ENCODE data around the gene CYBRD1.

DNA sequence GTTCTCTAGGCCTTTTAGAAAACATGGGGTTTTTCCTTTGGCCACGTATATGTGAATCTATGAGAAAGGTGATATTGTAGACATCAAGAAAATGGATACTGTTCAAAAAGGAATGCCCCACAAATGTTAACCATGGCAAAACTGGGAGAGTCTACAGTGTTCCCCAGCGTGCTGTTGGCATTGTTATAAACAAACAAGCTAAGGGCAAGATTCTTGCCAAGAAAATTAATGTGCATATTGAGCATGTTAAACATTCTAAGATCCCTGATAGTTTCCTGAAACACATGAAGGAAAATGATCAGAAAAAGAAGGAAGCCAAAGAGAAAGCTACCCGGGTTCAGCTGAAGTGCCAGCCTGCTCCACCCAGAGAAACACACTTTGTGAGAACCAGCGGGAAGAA lies 64.9 kb downstream of the CYBRD1 start:
- TF ChIP-seq ESRRG (CRISPR knock-in tag; IDR thresholded peaks at IDR 0.05) = no peak
- TF ChIP-seq ZNF70 (CRISPR knock-in tag; IDR thresholded peaks at IDR 0.05) = no peak
- no peak for TF ChIP-seq ZNF565 (CRISPR knock-in tag; conservative IDR thresholded peaks at IDR 0.05; ENCODE audit: low read depth)
- TF ChIP-seq, protein P1, sequence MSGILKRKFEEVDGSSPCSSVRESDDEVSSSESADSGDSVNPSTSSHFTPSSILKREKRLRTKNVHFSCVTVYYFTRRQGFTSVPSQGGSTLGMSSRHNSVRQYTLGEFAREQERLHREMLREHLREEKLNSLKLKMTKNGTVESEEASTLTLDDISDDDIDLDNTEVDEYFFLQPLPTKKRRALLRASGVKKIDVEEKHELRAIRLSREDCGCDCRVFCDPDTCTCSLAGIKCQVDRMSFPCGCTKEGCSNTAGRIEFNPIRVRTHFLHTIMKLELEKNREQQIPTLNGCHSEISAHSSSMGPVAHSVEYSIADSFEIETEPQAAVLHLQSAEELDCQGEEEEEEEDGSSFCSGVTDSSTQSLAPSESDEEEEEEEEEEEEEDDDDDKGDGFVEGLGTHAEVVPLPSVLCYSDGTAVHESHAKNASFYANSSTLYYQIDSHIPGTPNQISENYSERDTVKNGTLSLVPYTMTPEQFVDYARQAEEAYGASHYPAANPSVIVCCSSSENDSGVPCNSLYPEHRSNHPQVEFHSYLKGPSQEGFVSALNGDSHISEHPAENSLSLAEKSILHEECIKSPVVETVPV (CRISPR knock-in tag; IDR thresholded peaks at IDR 0.05) = no peak
- TF ChIP-seq, protein P2, sequence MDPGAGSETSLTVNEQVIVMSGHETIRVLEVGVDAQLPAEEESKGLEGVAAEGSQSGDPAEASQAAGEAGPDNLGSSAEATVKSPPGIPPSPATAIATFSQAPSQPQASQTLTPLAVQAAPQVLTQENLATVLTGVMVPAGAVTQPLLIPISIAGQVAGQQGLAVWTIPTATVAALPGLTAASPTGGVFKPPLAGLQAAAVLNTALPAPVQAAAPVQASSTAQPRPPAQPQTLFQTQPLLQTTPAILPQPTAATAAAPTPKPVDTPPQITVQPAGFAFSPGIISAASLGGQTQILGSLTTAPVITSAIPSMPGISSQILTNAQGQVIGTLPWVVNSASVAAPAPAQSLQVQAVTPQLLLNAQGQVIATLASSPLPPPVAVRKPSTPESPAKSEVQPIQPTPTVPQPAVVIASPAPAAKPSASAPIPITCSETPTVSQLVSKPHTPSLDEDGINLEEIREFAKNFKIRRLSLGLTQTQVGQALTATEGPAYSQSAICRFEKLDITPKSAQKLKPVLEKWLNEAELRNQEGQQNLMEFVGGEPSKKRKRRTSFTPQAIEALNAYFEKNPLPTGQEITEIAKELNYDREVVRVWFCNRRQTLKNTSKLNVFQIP (CRISPR knock-in tag; IDR thresholded peaks at IDR 0.05; ENCODE audit: borderline replicate concordance, low read depth) = no peak
- no peak for TF ChIP-seq SNAI2 (CRISPR knock-in tag; IDR thresholded peaks at IDR 0.05)
- TF ChIP-seq, protein P3, sequence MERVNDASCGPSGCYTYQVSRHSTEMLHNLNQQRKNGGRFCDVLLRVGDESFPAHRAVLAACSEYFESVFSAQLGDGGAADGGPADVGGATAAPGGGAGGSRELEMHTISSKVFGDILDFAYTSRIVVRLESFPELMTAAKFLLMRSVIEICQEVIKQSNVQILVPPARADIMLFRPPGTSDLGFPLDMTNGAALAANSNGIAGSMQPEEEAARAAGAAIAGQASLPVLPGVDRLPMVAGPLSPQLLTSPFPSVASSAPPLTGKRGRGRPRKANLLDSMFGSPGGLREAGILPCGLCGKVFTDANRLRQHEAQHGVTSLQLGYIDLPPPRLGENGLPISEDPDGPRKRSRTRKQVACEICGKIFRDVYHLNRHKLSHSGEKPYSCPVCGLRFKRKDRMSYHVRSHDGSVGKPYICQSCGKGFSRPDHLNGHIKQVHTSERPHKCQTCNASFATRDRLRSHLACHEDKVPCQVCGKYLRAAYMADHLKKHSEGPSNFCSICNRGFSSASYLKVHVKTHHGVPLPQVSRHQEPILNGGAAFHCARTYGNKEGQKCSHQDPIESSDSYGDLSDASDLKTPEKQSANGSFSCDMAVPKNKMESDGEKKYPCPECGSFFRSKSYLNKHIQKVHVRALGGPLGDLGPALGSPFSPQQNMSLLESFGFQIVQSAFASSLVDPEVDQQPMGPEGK (CRISPR knock-in tag; IDR thresholded peaks at IDR 0.05; ENCODE audit: borderline replicate concordance) = no peak

Data from SK-N-SH treated with all-trans-retinoic acid at 6 μM for 48 hours (cell line).